ENCODE results near the gene BRD8. TPM values are rescaled to one million over a fixed set of nuclear protein-coding genes. Genes with fewer than 3 reads are reported as not detected.
A peak's percentile ranks its signal among the peaks of the same experiment; 100 is the strongest.
"Not testable (repeated sequence)": the region's sequence is repeated elsewhere in the genome, so short reads cannot be mapped to it uniquely, and the experiment has no call there.

BRD8 gene
- total and polyA plus RNA-seq, 8 donors, result 20.4 to 58.2 (median 43.0) TPM

DNA sequence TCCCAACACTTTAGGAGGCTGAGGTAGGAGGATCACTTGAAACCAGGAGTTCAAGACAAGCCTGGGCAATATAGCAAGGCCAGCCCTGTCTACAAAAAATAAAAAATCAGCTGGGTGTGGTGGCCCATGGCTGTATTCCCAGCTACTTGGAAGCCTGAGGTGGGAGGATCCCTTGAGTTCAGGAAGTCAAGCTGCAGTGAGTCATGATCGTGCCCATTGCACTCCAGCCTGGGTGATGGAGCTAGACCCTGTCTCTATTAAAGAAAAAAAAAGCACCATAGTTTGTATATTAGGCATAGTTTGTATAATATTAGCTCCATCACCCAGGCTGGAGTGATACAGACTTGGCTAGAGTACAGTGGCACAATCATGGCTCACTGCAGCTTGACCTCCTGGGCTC, 29.6 kb downstream of the BRD8 start:
- 17 to 43% (median 20%) methylated on average over 1 of the region's 1 CpG for WGBS, 5 donors
- Histone ChIP-seq H3K4me1 (peaks cover 0 to 4% (median 0%) of the 10 kb centered on the region in 4 donors), H3K36me3 (no peaks in the 10 kb centered on the region), H3K9me3 (no peaks in the 10 kb centered on the region), H3K4me3 (no peak overlapping the region), H3K27me3 (no peaks in the 10 kb centered on the region), H3K27ac (no peak overlapping the region)
- intact Hi-C loops (cut with DNase I; ENCODE audit: low total_unique reads), result no loop called here
- TF ChIP-seq POLR2AphosphoS5 (IDR thresholded peaks at IDR 0.05) (no peak), EP300 (IDR thresholded peaks at IDR 0.05) (no peak), POLR2A (IDR thresholded peaks at IDR 0.05) (no peak)
- TF ChIP-seq, protein P1, sequence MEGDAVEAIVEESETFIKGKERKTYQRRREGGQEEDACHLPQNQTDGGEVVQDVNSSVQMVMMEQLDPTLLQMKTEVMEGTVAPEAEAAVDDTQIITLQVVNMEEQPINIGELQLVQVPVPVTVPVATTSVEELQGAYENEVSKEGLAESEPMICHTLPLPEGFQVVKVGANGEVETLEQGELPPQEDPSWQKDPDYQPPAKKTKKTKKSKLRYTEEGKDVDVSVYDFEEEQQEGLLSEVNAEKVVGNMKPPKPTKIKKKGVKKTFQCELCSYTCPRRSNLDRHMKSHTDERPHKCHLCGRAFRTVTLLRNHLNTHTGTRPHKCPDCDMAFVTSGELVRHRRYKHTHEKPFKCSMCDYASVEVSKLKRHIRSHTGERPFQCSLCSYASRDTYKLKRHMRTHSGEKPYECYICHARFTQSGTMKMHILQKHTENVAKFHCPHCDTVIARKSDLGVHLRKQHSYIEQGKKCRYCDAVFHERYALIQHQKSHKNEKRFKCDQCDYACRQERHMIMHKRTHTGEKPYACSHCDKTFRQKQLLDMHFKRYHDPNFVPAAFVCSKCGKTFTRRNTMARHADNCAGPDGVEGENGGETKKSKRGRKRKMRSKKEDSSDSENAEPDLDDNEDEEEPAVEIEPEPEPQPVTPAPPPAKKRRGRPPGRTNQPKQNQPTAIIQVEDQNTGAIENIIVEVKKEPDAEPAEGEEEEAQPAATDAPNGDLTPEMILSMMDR (IDR thresholded peaks at IDR 0.05), result no peak
- DNase-seq, result peak; percentile 27

DNA sequence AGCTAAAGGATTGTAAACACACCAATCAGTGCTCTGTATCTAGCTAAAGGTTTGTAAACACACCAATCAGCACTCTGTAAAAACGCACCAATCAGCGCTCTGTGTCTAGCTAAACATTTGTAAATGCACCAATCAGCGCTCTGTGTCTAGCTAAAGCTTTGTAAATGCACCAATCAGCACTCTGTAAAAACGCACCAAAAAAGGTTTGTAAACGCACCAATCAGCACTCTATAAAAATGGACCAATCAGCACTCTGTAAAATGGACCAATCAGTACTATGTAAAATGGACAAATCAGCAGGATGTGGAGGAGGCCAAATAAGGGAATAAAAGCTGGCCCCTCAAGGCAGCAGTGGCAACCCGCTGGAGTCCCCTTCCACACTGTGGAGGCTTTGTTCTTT, 34.9 kb downstream of the BRD8 start:
- DNase-seq; H3K36me3 ChIP-seq; H3K4me3 ChIP-seq; H3K27ac ChIP-seq; intact Hi-C loops (cut with DNase I; ENCODE audit: low total_unique reads); H3K27me3 ChIP-seq; H3K9me3 ChIP-seq: not testable (repeated sequence)
- peaks cover under 1 to 11% (median 6%) of the 10 kb centered on the region in 4 donors for H3K4me1 ChIP-seq
- 84 to 91% (median 90%) methylated on average over 6 of the region's 6 CpGs for WGBS, 5 donors

DNA sequence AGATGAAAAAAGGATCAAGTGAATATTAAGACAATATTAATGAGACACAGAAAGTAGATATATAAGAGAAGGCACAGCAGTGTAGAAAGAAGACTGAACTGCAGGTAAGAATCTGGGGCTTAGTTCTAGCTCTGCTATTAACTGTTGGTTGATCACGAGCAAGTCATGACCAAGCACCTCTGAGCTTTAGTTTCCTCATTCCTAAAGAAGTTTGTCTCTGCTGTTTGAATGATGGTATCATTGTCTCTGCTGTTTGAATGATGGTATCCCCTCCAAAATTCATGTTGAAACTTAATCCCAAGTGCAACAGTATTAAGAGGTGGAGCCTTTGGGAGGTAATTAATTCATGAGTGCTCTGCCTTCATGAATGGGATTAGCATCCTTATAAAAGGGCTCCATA, 36.7 kb downstream of the BRD8 start:
- peaks cover 0 to 8% (median 0%) of the 10 kb centered on the region in 3 donors for H3K27me3 ChIP-seq
- no peak for TF ChIP-seq POLR2AphosphoS5 (IDR thresholded peaks at IDR 0.05)
- H3K9me3 ChIP-seq, result no peaks in the 10 kb centered on the region
- intact Hi-C loops (cut with DNase I; ENCODE audit: low total_unique reads), result no loop called here
- peaks cover 0 to 16% (median 9%) of the 10 kb centered on the region in 4 donors for H3K4me1 ChIP-seq
- no peak overlapping the region for H3K4me3 ChIP-seq
- no peak for DNase-seq
- no peaks in the 10 kb centered on the region for H3K36me3 ChIP-seq
- WGBS, 5 donors, result 58 to 70% (median 60%) methylated on average over 1 of the region's 1 CpG
- H3K27ac ChIP-seq, result no peak overlapping the region

DNA sequence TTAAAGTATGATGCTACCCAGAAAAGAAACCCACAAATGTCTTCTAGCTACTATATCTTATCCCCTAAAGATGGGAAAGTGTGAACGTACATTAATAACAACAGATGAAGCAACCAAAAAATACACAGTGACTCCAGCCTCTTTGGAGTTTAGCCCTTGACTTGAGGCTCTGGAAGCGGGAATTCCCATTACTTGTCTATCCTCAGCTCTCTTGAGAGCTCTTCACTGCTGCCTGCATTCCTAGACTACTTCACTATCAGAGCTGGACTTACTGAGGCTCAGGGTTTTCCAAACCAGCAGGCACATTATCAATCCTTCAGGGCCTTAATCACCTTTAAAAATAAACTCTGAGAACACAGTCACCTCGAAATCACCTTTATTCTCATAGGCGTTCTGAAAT, 38.2 kb downstream of the BRD8 start:
- 43 to 66% (median 48%) methylated on average over 4 of the region's 4 CpGs for WGBS, 5 donors
- intact Hi-C loops (cut with DNase I; ENCODE audit: low total_unique reads), result no loop called here
- TF ChIP-seq EP300 (IDR thresholded peaks at IDR 0.05), result no peak
- TF ChIP-seq, protein P1 (IDR thresholded peaks at IDR 0.05), result no peak
- TF ChIP-seq POLR2AphosphoS5 (IDR thresholded peaks at IDR 0.05), result no peak
- TF ChIP-seq POLR2A (IDR thresholded peaks at IDR 0.05), result no peak
- no peaks in the 10 kb centered on the region for H3K36me3 ChIP-seq
- peaks cover 0 to 16% (median 9%) of the 10 kb centered on the region in 4 donors for H3K4me1 ChIP-seq
- DNase-seq, result peak in 1 of 2 donors; percentile 9
- H3K27me3 ChIP-seq, result peaks cover 0 to 8% (median 0%) of the 10 kb centered on the region in 3 donors
- no peak overlapping the region for H3K4me3 ChIP-seq
- H3K9me3 ChIP-seq, result no peaks in the 10 kb centered on the region
- no peak overlapping the region for H3K27ac ChIP-seq

- Histone ChIP-seq H3K27me3 (peaks cover 0 to 8% (median 0%) of the 10 kb centered on the region in 3 donors), H3K36me3 (no peaks in the 10 kb centered on the region), H3K4me1 (peaks cover 0 to 16% (median 9%) of the 10 kb centered on the region in 4 donors), H3K4me3 (peak overlapping the region; percentile 59 to 83 (median 64)), H3K27ac (no peak overlapping the region), H3K9me3 (no peaks in the 10 kb centered on the region)
- 52 to 63% (median 55%) methylated on average over 3 of the region's 3 CpGs for WGBS, 5 donors
- intact Hi-C loops (cut with DNase I; ENCODE audit: low total_unique reads), result loop anchor here (10.0 kb wide), 1 partner anchor 365 kb away; no protein-coding TSS in a partner anchor
- no peak for DNase-seq
- no peak for TF ChIP-seq POLR2A (IDR thresholded peaks at IDR 0.05)
These were observed 38.7 kb downstream of the BRD8 start for GRCh38 chr5:138139781-138140090.

GRCh38 chr5:138138949-138139780, 39.3 kb downstream of the BRD8 start, which contains the start of gene NME5:
TSS of gene NME5 (minus strand) at chr5:138139428. CDS start at chr5:138138780, 648 bp downstream.
- DNase-seq, result peak; percentile 75 to 90
- intact Hi-C loops (cut with DNase I; ENCODE audit: low total_unique reads), result loop anchor here (10.0 kb wide), 1 partner anchor 364 kb away; no protein-coding TSS in a partner anchor
- WGBS, 5 donors, result 3 to 9% (median 5%) methylated on average over 18 to 31 of the region's 31 CpGs
- H3K4me3 ChIP-seq, result peak within 1 kb of the TSS; percentile 59 to 83 (median 64)
- peak in 1 of 3 donors; percentile 53 for TF ChIP-seq POLR2AphosphoS5 (IDR thresholded peaks at IDR 0.05)
- no peak for TF ChIP-seq POLR2A (IDR thresholded peaks at IDR 0.05)
- H3K27ac ChIP-seq, result peak within 1 kb of the TSS in 1 of 5 donors; percentile 12
- H3K9me3 ChIP-seq, result no peaks in the 10 kb centered on the region
- H3K36me3 ChIP-seq, result no peaks in the 10 kb centered on the region
- peaks cover 0 to 8% (median 0%) of the 10 kb centered on the region in 3 donors for H3K27me3 ChIP-seq
- peaks cover 0 to 16% (median 9%) of the 10 kb centered on the region in 4 donors for H3K4me1 ChIP-seq

All from stomach (tissue), 9 donors.